H54 (cell line): Measurements from ENCODE around the gene SHMT2.

ENCODE experiments used
- DNase-seq: peaks from one replicate; pipeline ENCODE4 v3.0.0; 2011; ENCODE audit warnings: low spot score, mixed read lengths; ENCODE audit not compliant: insufficient read length
- FAIRE-seq: peaks from 3 replicates; lab custom pipeline; 2011; peaks lifted over from hg19 to GRCh38; lab: Jason Lieb, UNC
- POLR2A ChIP-seq: IDR thresholded peaks from 2 replicates; pipeline ENCODE4 v1.6.1; 2011; ENCODE audit warnings: low read depth, mild to moderate bottlenecking, low read length

The SHMT2 gene

GRCh38 chr12:57204454-57204853, 25.1 kb upstream of the SHMT2 start:
- no peak for DNase-seq
- FAIRE-seq: no peak
- no peak for TF ChIP-seq POLR2A

- FAIRE-seq (no peak), DNase-seq (no peak)
- TF ChIP-seq POLR2A: no peak
Measured at GRCh38 chr12:57205186-57205585, 24.3 kb upstream of the SHMT2 start.

- FAIRE-seq (no peak), DNase-seq (no peak)
- TF ChIP-seq POLR2A: no peak
Measured at GRCh38 chr12:57205931-57206330, 23.6 kb upstream of the SHMT2 start.

- DNase-seq: no peak
- no peak for FAIRE-seq
- no peak for TF ChIP-seq POLR2A
Measured at GRCh38 chr12:57207731-57208630, 21.5 kb upstream of the SHMT2 start.

- TF ChIP-seq POLR2A: no peak
- FAIRE-seq (no peak), DNase-seq (no peak)
Measured at GRCh38 chr12:57208631-57209282, 20.8 kb upstream of the SHMT2 start.

DNA sequence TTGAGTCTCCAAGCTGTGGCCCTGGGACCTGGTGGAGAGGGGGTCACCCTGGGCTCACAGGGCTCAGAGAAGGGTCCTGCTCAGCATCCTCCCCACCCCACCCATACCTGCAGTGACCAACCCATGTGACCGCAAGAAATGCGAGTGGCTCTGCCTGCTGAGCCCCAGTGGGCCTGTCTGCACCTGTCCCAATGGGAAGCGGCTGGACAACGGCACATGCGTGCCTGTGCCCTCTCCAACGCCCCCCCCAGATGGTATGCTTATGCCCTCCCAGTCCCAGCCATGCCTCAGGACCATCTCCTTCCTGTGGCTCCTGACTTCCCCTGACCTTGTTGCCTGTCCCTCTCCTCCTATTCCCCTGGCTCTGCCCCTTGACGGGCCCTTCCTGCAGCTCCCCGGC, 19.6 kb upstream of the SHMT2 start:
- FAIRE-seq: no peak
- no peak for DNase-seq
- no peak for TF ChIP-seq POLR2A

DNA sequence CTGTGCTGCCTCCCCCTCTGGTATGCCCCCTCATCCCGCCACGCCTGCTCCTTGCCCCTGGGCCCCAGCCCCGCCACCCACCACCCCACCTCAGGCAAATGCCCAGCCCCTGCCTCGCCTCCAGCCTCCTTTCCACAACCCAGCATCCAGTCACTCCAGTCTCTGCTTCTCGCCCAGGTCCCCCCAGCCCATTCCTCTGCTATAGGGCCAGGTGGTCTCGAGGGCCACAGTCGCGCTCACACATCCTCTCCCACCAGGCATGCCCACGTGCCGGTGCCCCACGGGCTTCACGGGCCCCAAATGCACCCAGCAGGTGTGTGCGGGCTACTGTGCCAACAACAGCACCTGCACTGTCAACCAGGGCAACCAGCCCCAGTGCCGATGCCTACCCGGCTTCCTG, 19.1 kb upstream of the SHMT2 start:
- DNase-seq (no peak), FAIRE-seq (no peak)
- TF ChIP-seq POLR2A: no peak

DNA sequence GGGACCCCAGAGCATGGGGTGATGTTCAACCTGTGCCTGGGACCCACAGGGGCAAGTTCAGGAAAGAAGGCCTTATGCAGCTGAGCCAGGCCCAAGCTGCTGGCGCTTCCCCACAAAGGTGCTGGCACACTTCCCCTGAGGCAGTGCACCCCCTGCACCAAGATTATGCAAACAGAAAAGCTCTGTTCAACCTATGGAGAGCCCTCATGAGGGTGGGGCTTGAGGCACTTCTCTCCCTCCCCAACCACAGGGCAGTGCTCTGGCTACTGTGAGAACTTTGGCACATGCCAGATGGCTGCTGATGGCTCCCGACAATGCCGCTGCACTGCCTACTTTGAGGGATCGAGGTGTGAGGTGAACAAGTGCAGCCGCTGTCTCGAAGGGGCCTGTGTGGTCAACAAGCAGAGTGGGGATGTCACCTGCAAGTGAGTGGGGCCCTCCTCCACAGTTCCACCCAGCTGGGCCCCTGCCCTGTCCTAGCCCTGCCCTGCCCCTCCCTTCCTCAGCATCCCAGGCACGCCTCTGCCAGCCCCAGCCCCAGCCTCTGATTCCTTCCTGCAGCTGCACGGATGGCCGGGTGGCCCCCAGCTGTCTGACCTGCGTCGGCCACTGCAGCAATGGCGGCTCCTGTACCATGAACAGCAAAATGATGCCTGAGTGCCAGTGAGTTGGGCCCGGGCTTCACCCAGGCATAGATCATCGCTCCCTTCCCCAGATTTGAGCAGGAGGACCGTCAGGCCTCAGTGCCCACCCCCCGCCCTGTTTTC, 18.4 kb upstream of the SHMT2 start:
- no peak for TF ChIP-seq POLR2A
- DNase-seq: no peak
- FAIRE-seq: no peak

- no peak for TF ChIP-seq POLR2A
- DNase-seq (no peak), FAIRE-seq (no peak)
Measured at GRCh38 chr12:57211791-57212700, 17.5 kb upstream of the SHMT2 start.

DNA sequence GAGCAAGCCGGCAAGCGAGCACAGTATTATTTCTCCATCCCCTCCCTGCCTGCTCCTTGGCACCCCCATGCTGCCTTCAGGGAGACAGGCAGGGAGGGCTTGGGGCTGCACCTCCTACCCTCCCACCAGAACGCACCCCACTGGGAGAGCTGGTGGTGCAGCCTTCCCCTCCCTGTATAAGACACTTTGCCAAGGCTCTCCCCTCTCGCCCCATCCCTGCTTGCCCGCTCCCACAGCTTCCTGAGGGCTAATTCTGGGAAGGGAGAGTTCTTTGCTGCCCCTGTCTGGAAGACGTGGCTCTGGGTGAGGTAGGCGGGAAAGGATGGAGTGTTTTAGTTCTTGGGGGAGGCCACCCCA, 16.8 kb upstream of the SHMT2 start:
- DNase-seq (no peak), FAIRE-seq (no peak)
- no peak for TF ChIP-seq POLR2A

GRCh38 chr12:57213058-57213715, 16.3 kb upstream of the SHMT2 start:
- peak; percentile 20 for FAIRE-seq
- TF ChIP-seq POLR2A: no peak
- peak; percentile 97 for DNase-seq

GRCh38 chr12:57213763-57214397, 15.6 kb upstream of the SHMT2 start:
- DNase-seq (no peak), FAIRE-seq (no peak)
- TF ChIP-seq POLR2A: no peak
